Fibroblast of the aortic adventitia (primary cell): ENCODE data around the gene EIF4G2. TPM values are rescaled to one million over a fixed set of nuclear protein-coding genes. Genes with fewer than 3 reads are reported as not detected.

ENCODE experiments used
- DNase-seq: peaks from one replicate; pipeline ENCODE4 v3.0.0-alpha.2; 2010; ENCODE audit warnings: low read depth
- H3K4me3 ChIP-seq: 2 replicates; pipeline ENCODE4 v1.5.1; 2011; ENCODE audit warnings: low read depth, mild to moderate bottlenecking, control low read depth, low read length, moderate library complexity
- total RNA-seq: library from RNA; depleted of rRNA; stranded (reverse); fragments of >200 nt; gene quantifications from 2 replicates; pipeline ENCODE4 v1.2.3, GENCODE V29; 2012; ENCODE audit warnings: low replicate concordance
- TF ChIP-seq, protein P1 (sequence below): IDR thresholded peaks from 2 replicates; pipeline ENCODE4 v1.5.1; 2011; ENCODE audit warnings: mild to moderate bottlenecking, low read length, control low read depth, inconsistent platforms; ENCODE audit not compliant: insufficient read depth

Gene EIF4G2
- total RNA-seq, 1 donor = 1,086 TPM

GRCh38 chr11:10764412-10764811 lies 44.3 kb downstream of the EIF4G2 start:
- no peak for DNase-seq
- TF ChIP-seq, protein P1, sequence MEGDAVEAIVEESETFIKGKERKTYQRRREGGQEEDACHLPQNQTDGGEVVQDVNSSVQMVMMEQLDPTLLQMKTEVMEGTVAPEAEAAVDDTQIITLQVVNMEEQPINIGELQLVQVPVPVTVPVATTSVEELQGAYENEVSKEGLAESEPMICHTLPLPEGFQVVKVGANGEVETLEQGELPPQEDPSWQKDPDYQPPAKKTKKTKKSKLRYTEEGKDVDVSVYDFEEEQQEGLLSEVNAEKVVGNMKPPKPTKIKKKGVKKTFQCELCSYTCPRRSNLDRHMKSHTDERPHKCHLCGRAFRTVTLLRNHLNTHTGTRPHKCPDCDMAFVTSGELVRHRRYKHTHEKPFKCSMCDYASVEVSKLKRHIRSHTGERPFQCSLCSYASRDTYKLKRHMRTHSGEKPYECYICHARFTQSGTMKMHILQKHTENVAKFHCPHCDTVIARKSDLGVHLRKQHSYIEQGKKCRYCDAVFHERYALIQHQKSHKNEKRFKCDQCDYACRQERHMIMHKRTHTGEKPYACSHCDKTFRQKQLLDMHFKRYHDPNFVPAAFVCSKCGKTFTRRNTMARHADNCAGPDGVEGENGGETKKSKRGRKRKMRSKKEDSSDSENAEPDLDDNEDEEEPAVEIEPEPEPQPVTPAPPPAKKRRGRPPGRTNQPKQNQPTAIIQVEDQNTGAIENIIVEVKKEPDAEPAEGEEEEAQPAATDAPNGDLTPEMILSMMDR = no peak

GRCh38 chr11:10763766-10764165 lies 45.0 kb downstream of the EIF4G2 start:
- TF ChIP-seq, protein P1 = no peak
- H3K4me3 ChIP-seq = no peak overlapping the region
- DNase-seq = no peak

More at GRCh38 chr11:10764412-10764811, 44.3 kb downstream of the EIF4G2 start:
- no peak overlapping the region for H3K4me3 ChIP-seq

DNA sequence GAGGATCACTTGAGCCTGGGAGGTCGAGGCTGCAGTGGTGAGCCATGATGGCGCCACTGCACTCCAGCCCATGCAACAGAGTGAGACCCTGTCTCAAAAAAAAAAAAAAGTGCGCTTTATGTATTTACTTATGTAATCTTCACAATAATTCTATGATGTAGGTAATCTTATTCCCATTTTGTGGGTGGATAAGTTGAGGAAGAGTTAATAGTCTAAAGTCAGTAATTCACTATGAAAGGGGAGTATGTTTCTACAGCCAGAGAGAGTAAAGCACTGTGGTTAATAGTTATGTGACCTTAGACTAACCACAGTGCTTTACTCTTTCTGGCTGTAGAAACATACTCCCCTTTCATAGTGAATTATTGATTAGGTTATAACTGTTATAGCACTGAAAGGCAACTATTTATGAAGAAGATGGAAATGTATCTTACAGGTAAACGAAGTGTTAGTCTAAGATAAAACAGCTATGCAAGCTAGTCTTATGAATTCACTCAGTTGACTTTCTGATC lies 45.8 kb downstream of the EIF4G2 start:
- DNase-seq = no peak
- H3K4me3 ChIP-seq = no peak overlapping the region
- TF ChIP-seq, protein P1 = no peak

- no peak overlapping the region for H3K4me3 ChIP-seq
- TF ChIP-seq, protein P1 = no peak
- DNase-seq = no peak
Observed at GRCh38 chr11:10762185-10762584, 46.5 kb downstream of the EIF4G2 start.

GRCh38 chr11:10761085-10761698 lies 47.5 kb downstream of the EIF4G2 start:
- DNase-seq = no peak
- TF ChIP-seq, protein P1 = no peak
- H3K4me3 ChIP-seq = no peak overlapping the region

GRCh38 chr11:10758957-10759356 lies 49.8 kb downstream of the EIF4G2 start:
- TF ChIP-seq, protein P1 = peak; percentile 14
- DNase-seq = no peak
- no peak overlapping the region for H3K4me3 ChIP-seq

DNA sequence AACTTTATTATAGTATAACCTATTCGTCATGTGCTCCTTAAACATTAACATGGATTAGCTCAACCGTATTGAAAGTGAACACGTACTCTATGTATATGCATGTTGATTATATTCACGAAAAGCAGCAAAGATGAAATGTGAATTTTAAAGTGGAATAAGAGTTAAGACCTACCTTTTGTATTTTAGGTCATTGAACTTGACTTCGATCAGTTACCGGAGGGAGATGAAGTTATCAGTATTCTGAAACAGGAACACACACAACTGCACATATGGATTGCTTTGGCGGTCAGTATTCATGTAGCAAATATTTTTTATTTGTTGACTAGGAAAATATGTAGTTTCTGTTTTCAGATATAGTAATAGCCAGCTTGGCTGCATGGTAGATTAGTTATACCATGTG lies 56.2 kb downstream of the EIF4G2 start:
- DNase-seq = no peak
- peak overlapping the region; percentile 95 for H3K4me3 ChIP-seq
- TF ChIP-seq, protein P1 = no peak
